Activated CD8-positive, alpha-beta T cell treated with anti-CD3 and anti-CD28 coated beads for 36 hours (primary cell): ENCODE results near the gene C14orf93. TPM values are rescaled to one million over a fixed set of nuclear protein-coding genes. Genes with fewer than 3 reads are reported as not detected.

Experiments
- ATAC-seq: fragments of 200-7000 bp; cut with Tn5 transposase; one replicate; pipeline ENCODE4 v1.10.0; 2021; ENCODE audit warnings: mild to moderate bottlenecking, moderate library complexity
- CTCF ChIA-PET: fragments of 350-600 bp; sonication (Branson Sonifier 250); formaldehyde crosslinking; loops from one replicate; lab custom pipeline; 2021; ENCODE audit warnings: antibody characterized with exemption; lab: Charles Lee
- POLR2A ChIA-PET: fragments of 350-600 bp; sonication (Branson Sonifier 250); formaldehyde crosslinking; loops from one replicate; lab custom pipeline; 2021; ENCODE audit warnings: antibody characterized with exemption; lab: Charles Lee
- DNase-seq: peaks from one replicate; pipeline ENCODE4 v3.0.0-alpha.2; 2020
- H3K27ac Mint-ChIP-seq: one replicate; pipeline ENCODE4 v1.8.0; 2021; ENCODE audit warnings: mild to moderate bottlenecking, mixed read lengths
- H3K27me3 Mint-ChIP-seq: one replicate; pipeline ENCODE4 v1.8.0; 2021; ENCODE audit warnings: mixed read lengths
- H3K36me3 Mint-ChIP-seq: one replicate; pipeline ENCODE4 v1.8.0; 2021; ENCODE audit warnings: low read depth, mixed read lengths
- H3K4me1 Mint-ChIP-seq: one replicate; pipeline ENCODE4 v1.8.0; 2021; ENCODE audit warnings: low read depth, mixed read lengths
- H3K4me3 Mint-ChIP-seq: one replicate; pipeline ENCODE4 v1.8.0; 2021; ENCODE audit warnings: mild to moderate bottlenecking, moderate library complexity, mixed read lengths
- H3K9me3 Mint-ChIP-seq: one replicate; pipeline ENCODE4 v1.8.0; 2021; ENCODE audit warnings: mixed read lengths
- intact Hi-C: fragments of 100-400 bp; cut with micrococcal nuclease; formaldehyde crosslinking; loops from one replicate; pipeline ENCODE4 v1.10.0; 2022
- total RNA-seq, 2 experiments: library from RNA; stranded (reverse); gene quantifications; one replicate each; pipeline ENCODE4 v1.2.3, GENCODE V29; 2021
- TF ChIP-seq, protein P1 (sequence below): fragments of 200-600 bp; IDR thresholded peaks from one replicate; pipeline ENCODE4 v1.8.0; 2022; ENCODE audit warnings: antibody characterized with exemption, mild to moderate bottlenecking

Gene C14orf93
- total RNA-seq, 2 experiments from 2014 or later = 13.2 to 13.5 TPM

DNA sequence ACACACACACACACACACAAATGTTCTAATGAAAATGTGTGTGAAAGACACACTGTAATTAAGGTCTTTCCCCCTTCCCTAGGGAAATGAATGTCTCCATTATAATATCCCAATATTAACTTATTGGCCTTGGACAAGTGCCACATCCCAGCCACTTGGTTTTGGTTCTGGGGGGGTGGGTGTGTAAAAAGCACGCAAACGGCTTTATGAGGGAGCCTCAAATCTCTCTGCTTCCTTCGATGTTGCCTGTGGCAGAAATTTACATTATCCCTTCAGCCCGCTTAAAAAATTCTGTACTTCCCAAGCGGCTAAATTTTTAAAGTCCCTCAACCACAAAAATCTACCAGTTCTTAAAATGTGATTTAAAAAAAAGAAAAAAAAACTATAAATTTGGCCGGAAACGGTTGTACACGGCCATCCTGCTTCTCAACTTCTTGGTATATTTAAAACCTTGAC lies 432 bp downstream of the C14orf93 start:
- CTCF ChIA-PET = interaction anchor here (1.1 to 4.1 kb wide), 5 partner anchors 7 to 49 kb away, joined by 3 to 65 read pairs (median 46); partner anchors contain the start of gene CDH24
- intact Hi-C loops = loop anchor here (5.0 kb wide), 1 partner anchor 48 kb away; the partner anchor contains the start of gene CDH24
- Mint-ChIP-seq H3K4me1 (peaks cover 34% of the 10 kb centered on the region), H3K27ac (peak overlapping the region; percentile 92), H3K36me3 (no peaks in the 10 kb centered on the region), H3K4me3 (peak overlapping the region; percentile 85), H3K9me3 (no peaks in the 10 kb centered on the region), H3K27me3 (no peaks in the 10 kb centered on the region)
- POLR2A ChIA-PET = interaction anchor here (1.1 to 1.5 kb wide), 2 partner anchors 7 to 14 kb away, joined by 3 to 6 read pairs; no protein-coding TSS in a partner anchor
- ATAC-seq (no peak), DNase-seq (no peak)
- TF ChIP-seq, protein P1, sequence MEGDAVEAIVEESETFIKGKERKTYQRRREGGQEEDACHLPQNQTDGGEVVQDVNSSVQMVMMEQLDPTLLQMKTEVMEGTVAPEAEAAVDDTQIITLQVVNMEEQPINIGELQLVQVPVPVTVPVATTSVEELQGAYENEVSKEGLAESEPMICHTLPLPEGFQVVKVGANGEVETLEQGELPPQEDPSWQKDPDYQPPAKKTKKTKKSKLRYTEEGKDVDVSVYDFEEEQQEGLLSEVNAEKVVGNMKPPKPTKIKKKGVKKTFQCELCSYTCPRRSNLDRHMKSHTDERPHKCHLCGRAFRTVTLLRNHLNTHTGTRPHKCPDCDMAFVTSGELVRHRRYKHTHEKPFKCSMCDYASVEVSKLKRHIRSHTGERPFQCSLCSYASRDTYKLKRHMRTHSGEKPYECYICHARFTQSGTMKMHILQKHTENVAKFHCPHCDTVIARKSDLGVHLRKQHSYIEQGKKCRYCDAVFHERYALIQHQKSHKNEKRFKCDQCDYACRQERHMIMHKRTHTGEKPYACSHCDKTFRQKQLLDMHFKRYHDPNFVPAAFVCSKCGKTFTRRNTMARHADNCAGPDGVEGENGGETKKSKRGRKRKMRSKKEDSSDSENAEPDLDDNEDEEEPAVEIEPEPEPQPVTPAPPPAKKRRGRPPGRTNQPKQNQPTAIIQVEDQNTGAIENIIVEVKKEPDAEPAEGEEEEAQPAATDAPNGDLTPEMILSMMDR = no peak

- intact Hi-C loops = loop anchor here (5.0 kb wide), 1 partner anchor 48 kb away; the partner anchor contains the start of gene CDH24
- TF ChIP-seq, protein P1 = no peak
- H3K27me3 Mint-ChIP-seq = no peaks in the 10 kb centered on the region
- peak overlapping the region; percentile 92 for H3K27ac Mint-ChIP-seq
- H3K9me3 Mint-ChIP-seq = no peaks in the 10 kb centered on the region
- ATAC-seq (no peak), DNase-seq (no peak)
- peaks cover 34% of the 10 kb centered on the region for H3K4me1 Mint-ChIP-seq
- no peaks in the 10 kb centered on the region for H3K36me3 Mint-ChIP-seq
- POLR2A ChIA-PET = interaction anchor here (0.6 to 2.8 kb wide), 6 partner anchors 8 to 424 kb away, joined by 3 to 27 read pairs (median 4); no protein-coding TSS in a partner anchor
- CTCF ChIA-PET = interaction anchor here (1.1 to 4.1 kb wide), 6 partner anchors 8 to 50 kb away, joined by 3 to 65 read pairs (median 41); partner anchors contain the start of genes AJUBA and CDH24
- H3K4me3 Mint-ChIP-seq = peak overlapping the region; percentile 85
Measured at GRCh38 chr14:23008831-23009230, 1.1 kb downstream of the C14orf93 start.

- peak overlapping the region; percentile 97 for H3K27ac Mint-ChIP-seq
- POLR2A ChIA-PET = interaction anchor here (0.6 to 2.8 kb wide), 33 partner anchors 10 to 315 kb away, joined by 3 to 32 read pairs (median 4); partner anchors contain the start of genes ACIN1, C14orf119, CDH24 and HAUS4
- TF ChIP-seq, protein P1 = peak; percentile 39
- no peaks in the 10 kb centered on the region for H3K36me3 Mint-ChIP-seq
- H3K9me3 Mint-ChIP-seq = no peaks in the 10 kb centered on the region
- CTCF ChIA-PET = interaction anchor here (0.8 to 4.1 kb wide), 32 partner anchors 9 to 113 kb away, joined by 3 to 65 read pairs (median 8); partner anchors contain the start of genes ACIN1, AJUBA, C14orf119 and CDH24
- H3K4me1 Mint-ChIP-seq = peaks cover 34% of the 10 kb centered on the region
- ATAC-seq (peak; percentile 96), DNase-seq (peak; percentile 98)
- H3K27me3 Mint-ChIP-seq = no peaks in the 10 kb centered on the region
- H3K4me3 Mint-ChIP-seq = peak overlapping the region; percentile 91
- intact Hi-C loops = loop anchor here (1.0 to 5.0 kb wide), 2 partner anchors 28 to 51 kb away; partner anchors contain the start of genes CDH24 and PSMB5
Measured at GRCh38 chr14:23006544-23007419, 3.2 kb downstream of the C14orf93 start.

DNA sequence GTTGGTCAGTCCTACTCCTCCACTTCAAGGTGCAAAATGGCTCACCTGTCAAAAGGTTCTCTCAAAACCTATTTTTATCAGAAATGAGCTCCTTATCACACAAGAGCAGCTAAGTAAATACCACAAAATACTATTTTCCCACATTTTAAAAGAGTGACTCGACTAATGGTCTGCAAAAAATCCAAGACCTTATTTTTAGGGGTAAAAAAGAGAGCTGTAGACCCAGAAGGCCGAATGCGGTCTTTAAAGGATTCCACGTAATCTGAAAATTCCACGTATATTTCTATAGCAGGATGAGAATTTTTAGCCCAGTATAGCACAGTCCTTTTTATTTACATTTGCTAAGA lies 3.8 kb downstream of the C14orf93 start:
- Mint-ChIP-seq H3K36me3 (no peaks in the 10 kb centered on the region), H3K4me1 (peaks cover 32% of the 10 kb centered on the region), H3K9me3 (no peaks in the 10 kb centered on the region), H3K27me3 (no peaks in the 10 kb centered on the region), H3K27ac (peak overlapping the region; percentile 97), H3K4me3 (peak overlapping the region; percentile 91)
- no peak for ATAC-seq
- no peak for DNase-seq
- intact Hi-C loops = loop anchor here (5.0 kb wide), 1 partner anchor 51 kb away; the partner anchor contains the start of gene CDH24
- TF ChIP-seq, protein P1 = no peak
- CTCF ChIA-PET = interaction anchor here (0.8 to 4.1 kb wide), 28 partner anchors 8 to 114 kb away, joined by 3 to 65 read pairs (median 9); partner anchors contain the start of genes ACIN1, AJUBA, C14orf119 and CDH24
- POLR2A ChIA-PET = interaction anchor here (0.8 to 2.8 kb wide), 27 partner anchors 10 to 315 kb away, joined by 3 to 32 read pairs (median 6); partner anchors contain the start of genes ACIN1, C14orf119, CDH24 and HAUS4
